Measurements from ENCODE around the gene CDYL2.

CDYL2 gene

DNA sequence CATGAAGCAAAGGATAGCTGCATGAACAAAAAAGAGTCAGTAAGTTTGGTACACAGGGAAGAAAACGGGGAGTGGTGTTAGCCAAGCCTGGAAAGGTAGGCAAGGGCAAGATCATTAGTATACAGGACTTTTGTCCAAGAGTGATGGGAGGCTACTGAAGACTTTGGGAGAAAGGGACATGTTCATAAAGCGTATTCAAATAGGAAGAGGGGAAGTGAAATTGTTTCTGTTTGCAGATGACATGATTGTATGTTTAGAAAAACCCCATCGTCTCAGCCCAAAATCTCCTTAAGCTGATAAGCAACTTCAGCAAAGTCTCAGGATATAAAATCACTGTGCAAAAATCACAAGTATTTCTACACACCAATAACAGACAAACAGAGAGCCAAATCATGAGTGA is 19.4 kb downstream of the CDYL2 start:
- no peaks in the 10 kb centered on the region for H3K36me3 ChIP-seq (ENCODE audit: control insufficient read depth, insufficient read depth, low read length)
- no peak overlapping the region for H3K4me3 ChIP-seq (replicated peaks; ENCODE audit: low read depth, low read length)
- TF ChIP-seq, protein P1, sequence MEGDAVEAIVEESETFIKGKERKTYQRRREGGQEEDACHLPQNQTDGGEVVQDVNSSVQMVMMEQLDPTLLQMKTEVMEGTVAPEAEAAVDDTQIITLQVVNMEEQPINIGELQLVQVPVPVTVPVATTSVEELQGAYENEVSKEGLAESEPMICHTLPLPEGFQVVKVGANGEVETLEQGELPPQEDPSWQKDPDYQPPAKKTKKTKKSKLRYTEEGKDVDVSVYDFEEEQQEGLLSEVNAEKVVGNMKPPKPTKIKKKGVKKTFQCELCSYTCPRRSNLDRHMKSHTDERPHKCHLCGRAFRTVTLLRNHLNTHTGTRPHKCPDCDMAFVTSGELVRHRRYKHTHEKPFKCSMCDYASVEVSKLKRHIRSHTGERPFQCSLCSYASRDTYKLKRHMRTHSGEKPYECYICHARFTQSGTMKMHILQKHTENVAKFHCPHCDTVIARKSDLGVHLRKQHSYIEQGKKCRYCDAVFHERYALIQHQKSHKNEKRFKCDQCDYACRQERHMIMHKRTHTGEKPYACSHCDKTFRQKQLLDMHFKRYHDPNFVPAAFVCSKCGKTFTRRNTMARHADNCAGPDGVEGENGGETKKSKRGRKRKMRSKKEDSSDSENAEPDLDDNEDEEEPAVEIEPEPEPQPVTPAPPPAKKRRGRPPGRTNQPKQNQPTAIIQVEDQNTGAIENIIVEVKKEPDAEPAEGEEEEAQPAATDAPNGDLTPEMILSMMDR (IDR thresholded peaks at IDR 0.05; ENCODE audit: insufficient read depth, low read length, poor library complexity, severe bottlenecking), result no peak
- no peaks in the 10 kb centered on the region for H3K27me3 ChIP-seq (replicated peaks; ENCODE audit: control insufficient read depth, insufficient read depth, low read length)
- DNase-seq (ENCODE audit: extremely low read depth, insufficient read length), result no peak

DNA sequence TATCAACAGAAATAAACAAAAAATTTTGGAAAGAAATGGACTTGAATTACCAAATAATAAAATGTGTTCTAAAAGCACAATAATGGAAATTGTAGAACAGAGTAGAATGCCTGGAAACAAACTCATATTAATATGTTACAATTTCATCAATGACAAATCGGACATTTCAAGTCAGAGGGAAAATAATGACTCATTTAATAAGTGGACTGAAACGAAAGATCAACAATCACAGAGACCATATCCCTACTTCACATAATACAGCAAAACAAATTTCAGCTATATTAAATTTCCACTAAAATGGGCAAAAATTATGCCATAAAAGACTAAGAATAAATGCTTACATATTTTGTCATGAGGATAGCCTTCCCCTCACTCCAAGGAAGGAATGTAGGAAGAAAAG is 25.7 kb downstream of the CDYL2 start:
- Histone ChIP-seq H3K27me3 (replicated peaks; ENCODE audit: control insufficient read depth, insufficient read depth, low read length) (no peaks in the 10 kb centered on the region), H3K4me3 (replicated peaks; ENCODE audit: low read depth, low read length) (no peak overlapping the region), H3K36me3 (ENCODE audit: control insufficient read depth, insufficient read depth, low read length) (no peaks in the 10 kb centered on the region)
- TF ChIP-seq, protein P1 (IDR thresholded peaks at IDR 0.05; ENCODE audit: insufficient read depth, low read length, poor library complexity, severe bottlenecking), result no peak
- DNase-seq (ENCODE audit: extremely low read depth, insufficient read length), result no peak

DNA sequence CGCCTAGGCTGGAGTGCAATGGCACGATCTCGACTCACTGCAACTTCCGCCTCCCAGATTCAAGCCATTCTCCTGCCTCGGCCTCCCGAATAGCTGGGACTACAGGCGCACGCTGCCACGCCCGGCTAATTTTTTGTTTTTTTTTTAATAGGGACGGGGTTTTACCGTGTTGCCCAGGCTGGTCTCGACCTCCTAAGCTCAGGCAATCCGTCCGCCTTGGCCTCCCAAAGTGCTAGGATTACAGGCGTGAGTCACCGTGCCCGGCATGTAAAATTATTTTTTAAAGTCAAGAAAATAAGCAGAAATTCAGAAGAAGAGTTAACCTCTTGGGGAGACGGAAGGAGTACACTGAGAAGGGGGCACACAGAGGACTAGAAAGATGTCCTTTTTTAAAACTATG is 27.5 kb downstream of the CDYL2 start:
- TF ChIP-seq, protein P1 (IDR thresholded peaks at IDR 0.05; ENCODE audit: insufficient read depth, low read length, poor library complexity, severe bottlenecking), result no peak
- Histone ChIP-seq H3K4me3 (replicated peaks; ENCODE audit: low read depth, low read length) (no peak overlapping the region), H3K36me3 (ENCODE audit: control insufficient read depth, insufficient read depth, low read length) (no peaks in the 10 kb centered on the region), H3K27me3 (replicated peaks; ENCODE audit: control insufficient read depth, insufficient read depth, low read length) (no peaks in the 10 kb centered on the region)
- no peak for DNase-seq (ENCODE audit: extremely low read depth, insufficient read length)

DNA sequence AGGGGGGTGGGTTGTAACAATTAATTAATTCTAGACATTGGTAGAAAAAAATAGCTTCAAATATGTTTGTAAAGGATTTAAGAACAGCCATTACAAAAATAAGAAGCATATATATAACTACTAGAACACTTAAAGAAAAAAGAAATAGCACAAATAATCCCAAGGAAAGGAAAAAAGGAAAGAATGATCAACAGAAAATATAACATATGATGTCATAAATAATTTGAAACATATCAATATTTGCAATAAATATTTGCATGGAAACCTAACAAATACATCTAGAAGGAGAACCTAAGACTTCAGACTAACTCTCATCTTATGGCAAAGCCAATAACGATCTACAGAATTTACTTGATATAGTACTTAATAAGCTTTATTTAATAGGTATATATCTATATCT is 28.9 kb downstream of the CDYL2 start:
- H3K4me3 ChIP-seq (replicated peaks; ENCODE audit: low read depth, low read length), result no peak overlapping the region
- TF ChIP-seq, protein P1 (IDR thresholded peaks at IDR 0.05; ENCODE audit: insufficient read depth, low read length, poor library complexity, severe bottlenecking), result no peak

DNA sequence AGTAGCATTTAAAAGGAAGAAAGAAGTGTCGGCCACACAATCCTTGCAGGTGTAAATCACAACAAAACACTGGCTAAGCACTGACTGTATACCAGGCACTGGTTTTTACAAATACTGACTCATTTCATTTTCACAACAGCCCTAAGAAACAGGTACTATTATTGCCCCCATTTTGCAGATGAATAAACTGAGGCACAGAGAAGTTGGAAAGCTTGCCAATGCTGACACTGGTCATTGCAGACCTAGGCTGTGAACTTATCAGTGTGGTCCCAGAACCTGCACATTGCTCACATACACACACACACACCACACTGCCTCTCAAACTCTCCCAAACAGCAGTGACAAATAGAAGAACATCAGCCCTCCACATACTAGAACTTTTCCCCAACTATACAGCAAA is 37.6 kb downstream of the CDYL2 start:
- no peak overlapping the region for H3K4me3 ChIP-seq (replicated peaks; ENCODE audit: low read depth, low read length)
- no peaks in the 10 kb centered on the region for H3K27me3 ChIP-seq (replicated peaks; ENCODE audit: control insufficient read depth, insufficient read depth, low read length)
- TF ChIP-seq, protein P1 (IDR thresholded peaks at IDR 0.05; ENCODE audit: insufficient read depth, low read length, poor library complexity, severe bottlenecking), result no peak
- DNase-seq (ENCODE audit: extremely low read depth, insufficient read length), result no peak
- H3K36me3 ChIP-seq (ENCODE audit: control insufficient read depth, insufficient read depth, low read length), result no peaks in the 10 kb centered on the region

More for the DNA sequence above, 28.9 kb downstream of the CDYL2 start:
- Histone ChIP-seq H3K27me3 (replicated peaks; ENCODE audit: control insufficient read depth, insufficient read depth, low read length) (no peaks in the 10 kb centered on the region), H3K36me3 (ENCODE audit: control insufficient read depth, insufficient read depth, low read length) (no peaks in the 10 kb centered on the region)
- no peak for DNase-seq (ENCODE audit: extremely low read depth, insufficient read length)

Measured in GM06990 (cell line).